ENCODE data around the gene COX8A. TPM values are rescaled to one million over a fixed set of nuclear protein-coding genes. Genes with fewer than 3 reads are reported as not detected.

Gene COX8A
- polyA plus RNA-seq, 2 of the 4 experiments (the other 2 are of a cell fraction) = 312 to 794 TPM

DNA sequence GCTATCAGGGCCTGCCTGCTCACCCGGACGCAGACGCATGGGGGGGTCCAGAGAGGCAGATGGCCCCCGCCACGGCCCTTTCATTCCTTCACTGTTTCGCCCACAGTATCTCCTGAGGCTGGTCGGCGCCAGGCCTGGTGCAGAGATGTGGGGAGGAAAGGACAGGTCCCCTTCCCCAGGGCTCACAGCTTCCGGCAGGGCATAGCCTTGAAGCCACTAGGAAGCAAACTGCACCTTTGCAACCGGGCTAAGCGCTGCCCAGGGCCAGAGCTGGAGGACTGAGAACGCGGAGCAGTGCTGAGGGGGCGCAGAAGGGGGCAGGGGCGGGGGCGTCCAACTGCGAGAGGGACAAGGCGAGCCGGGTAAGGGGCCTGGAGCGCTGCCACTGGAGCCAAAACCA is 41.1 kb downstream of the COX8A start:
- no peak overlapping the region for H3K4me2 ChIP-seq
- POLR2A ChIA-PET = no interaction called here
- H3K27ac ChIP-seq = no peak overlapping the region
- peak in 1 of 2 experiments; percentile 18; a peak in 3 of 6 replicates for ATAC-seq
- 62% methylated on average over 13 of the region's 20 CpGs for WGBS (ENCODE audit: missing lambda C conversion rate)
- H3K4me1 ChIP-seq = peaks cover 15% of the 10 kb centered on the region; the same call in 2 of the 3 replicates
- no peak for FAIRE-seq
- CTCF ChIA-PET = interaction anchor here (0.9 to 2.6 kb wide), 9 partner anchors 8 to 133 kb away, joined by 3 to 17 read pairs (median 4); no protein-coding TSS in a partner anchor
- no peaks in the 10 kb centered on the region for H3K9me3 ChIP-seq
- TF ChIP-seq RCOR1 (IDR thresholded peaks at IDR 0.05; ENCODE audit: low read depth, low read length) = no peak
- no peak for TF ChIP-seq POLR2A (IDR thresholded peaks at IDR 0.05; ENCODE audit: low read length)
- TF ChIP-seq, protein P1, sequence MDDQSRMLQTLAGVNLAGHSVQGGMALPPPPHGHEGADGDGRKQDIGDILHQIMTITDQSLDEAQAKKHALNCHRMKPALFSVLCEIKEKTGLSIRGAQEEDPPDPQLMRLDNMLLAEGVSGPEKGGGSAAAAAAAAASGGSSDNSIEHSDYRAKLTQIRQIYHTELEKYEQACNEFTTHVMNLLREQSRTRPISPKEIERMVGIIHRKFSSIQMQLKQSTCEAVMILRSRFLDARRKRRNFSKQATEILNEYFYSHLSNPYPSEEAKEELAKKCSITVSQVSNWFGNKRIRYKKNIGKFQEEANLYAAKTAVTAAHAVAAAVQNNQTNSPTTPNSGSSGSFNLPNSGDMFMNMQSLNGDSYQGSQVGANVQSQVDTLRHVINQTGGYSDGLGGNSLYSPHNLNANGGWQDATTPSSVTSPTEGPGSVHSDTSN (IDR thresholded peaks at IDR 0.05) = no peak
- no peak for TF ChIP-seq TP53 (CRISPR knock-in tag; IDR thresholded peaks at IDR 0.05)
- TF ChIP-seq HOXA7 (CRISPR knock-in tag; IDR thresholded peaks at IDR 0.05) = no peak
- TF ChIP-seq EHMT2 (IDR thresholded peaks at IDR 0.05; ENCODE audit: low read depth) = no peak
- no peak for TF ChIP-seq POLR2AphosphoS2 (conservative IDR thresholded peaks at IDR 0.05; ENCODE audit: low read length)
- no peak for TF ChIP-seq HOXB5 (CRISPR knock-in tag; IDR thresholded peaks at IDR 0.05)
- TF ChIP-seq, protein P2, sequence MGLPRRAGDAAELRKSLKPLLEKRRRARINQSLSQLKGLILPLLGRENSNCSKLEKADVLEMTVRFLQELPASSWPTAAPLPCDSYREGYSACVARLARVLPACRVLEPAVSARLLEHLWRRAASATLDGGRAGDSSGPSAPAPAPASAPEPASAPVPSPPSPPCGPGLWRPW (IDR thresholded peaks at IDR 0.05) = no peak
- TF ChIP-seq PHF8 (IDR thresholded peaks at IDR 0.05; ENCODE audit: borderline replicate concordance, low read depth) = no peak
- no peak for TF ChIP-seq BHLHE40 (IDR thresholded peaks at IDR 0.05; ENCODE audit: low read depth, low read length)
- TF ChIP-seq NPAS2 (CRISPR knock-in tag; IDR thresholded peaks at IDR 0.05; ENCODE audit: borderline replicate concordance) = no peak
- TF ChIP-seq FOSL2 (IDR thresholded peaks at IDR 0.05) = no peak
- TF ChIP-seq FOSL2 (CRISPR knock-in tag; IDR thresholded peaks at IDR 0.05) = no peak
- no peak overlapping the region for H3K4me3 ChIP-seq
- DNase-seq (ENCODE audit: low read depth in 1 of 2, low spot score in 1 of 2) = no peak

- CTCF ChIA-PET = interaction anchor here (1.2 to 2.6 kb wide), 7 partner anchors 9 to 179 kb away, joined by 3 to 17 read pairs (median 5); no protein-coding TSS in a partner anchor
- Histone ChIP-seq H3K4me3 (no peak overlapping the region), H3K9me3 (no peaks in the 10 kb centered on the region), H3K4me1 (peaks cover 12% of the 10 kb centered on the region; the same call in 2 of the 3 replicates), H3K4me2 (no peak overlapping the region), H3K27ac (no peak overlapping the region)
- POLR2A ChIA-PET = interaction anchor here (0.7 kb wide), 1 partner anchor 9 kb away, joined by 3 read pairs; no protein-coding TSS in a partner anchor
- no peak for DNase-seq (ENCODE audit: low read depth in 1 of 2, low spot score in 1 of 2)
- FAIRE-seq = no peak
- WGBS (ENCODE audit: missing lambda C conversion rate) = 89% methylated on average over 24 of the region's 35 CpGs
- TF ChIP-seq MAFK (IDR thresholded peaks at IDR 0.05; ENCODE audit: partially characterized antibody) (no peak), NFE2L2 (conservative IDR thresholded peaks at IDR 0.05; ENCODE audit: low read length) (no peak), RARB (CRISPR knock-in tag; IDR thresholded peaks at IDR 0.05) (no peak), ZNF302 (CRISPR knock-in tag; IDR thresholded peaks at IDR 0.05) (no peak)
- ATAC-seq = no peak; a peak in 2 of 6 replicates
Observed at GRCh38 chr11:64015935-64016845, 41.8 kb downstream of the COX8A start.

- Histone ChIP-seq H3K4me2 (no peak overlapping the region), H3K4me1 (peaks cover 7% of the 10 kb centered on the region; the same call in 1 of the 3 replicates), H3K27ac (no peak overlapping the region), H3K9me3 (no peaks in the 10 kb centered on the region), H3K4me3 (no peak overlapping the region)
- ChIA-PET POLR2A (no interaction called here), CTCF (interaction anchor here (0.7 to 1.6 kb wide), 4 partner anchors 22 to 250 kb away, joined by 3 to 4 read pairs (median 4); partner anchors contain the start of gene ZFTA)
- FAIRE-seq = no peak
- no peak for DNase-seq (ENCODE audit: low read depth in 1 of 2, low spot score in 1 of 2)
- no peak for ATAC-seq
- WGBS (ENCODE audit: missing lambda C conversion rate) = 81% methylated on average over 3 of the region's 7 CpGs
- TF ChIP-seq RFX5 (IDR thresholded peaks at IDR 0.05) (no peak), HMGXB4 (CRISPR knock-in tag; IDR thresholded peaks at IDR 0.05; ENCODE audit: borderline replicate concordance) (no peak), CHD4 (IDR thresholded peaks at IDR 0.05; ENCODE audit: borderline replicate concordance) (no peak), GATA3 (IDR thresholded peaks at IDR 0.05; ENCODE audit: borderline replicate concordance) (no peak), SMC3 (IDR thresholded peaks at IDR 0.05) (no peak), ESRRA (IDR thresholded peaks at IDR 0.05; ENCODE audit: borderline replicate concordance, low read length) (no peak), RAD21 (conservative IDR thresholded peaks at IDR 0.05 in 1 of 2, IDR thresholded peaks at IDR 0.05 in 1 of 2) (no peak), FOSL2 (IDR thresholded peaks at IDR 0.05) (no peak), FOSL2 (CRISPR knock-in tag; IDR thresholded peaks at IDR 0.05) (no peak), RNF2 (IDR thresholded peaks at IDR 0.05; ENCODE audit: borderline replicate concordance, low read depth) (no peak), EP300 (IDR thresholded peaks at IDR 0.05) (no peak), E2F6 (IDR thresholded peaks at IDR 0.05; ENCODE audit: borderline replicate concordance, low read depth) (no peak), NFE2L2 (conservative IDR thresholded peaks at IDR 0.05; ENCODE audit: low read length) (no peak), ZC3H11A (IDR thresholded peaks at IDR 0.05) (no peak), ZFP36 (IDR thresholded peaks at IDR 0.05; ENCODE audit: borderline replicate concordance, partially characterized antibody) (no peak), JUNB (IDR thresholded peaks at IDR 0.05) (no peak)
Observed at GRCh38 chr11:64017945-64018224, 43.5 kb downstream of the COX8A start.
